Measurements from ENCODE around the gene CCNG2. TPM values are rescaled to one million over a fixed set of nuclear protein-coding genes. Genes with fewer than 3 reads are reported as not detected.

Gene CCNG2
- total RNA-seq, 2 donors from 2014 or later, result 23.7 to 65.0 TPM

DNA sequence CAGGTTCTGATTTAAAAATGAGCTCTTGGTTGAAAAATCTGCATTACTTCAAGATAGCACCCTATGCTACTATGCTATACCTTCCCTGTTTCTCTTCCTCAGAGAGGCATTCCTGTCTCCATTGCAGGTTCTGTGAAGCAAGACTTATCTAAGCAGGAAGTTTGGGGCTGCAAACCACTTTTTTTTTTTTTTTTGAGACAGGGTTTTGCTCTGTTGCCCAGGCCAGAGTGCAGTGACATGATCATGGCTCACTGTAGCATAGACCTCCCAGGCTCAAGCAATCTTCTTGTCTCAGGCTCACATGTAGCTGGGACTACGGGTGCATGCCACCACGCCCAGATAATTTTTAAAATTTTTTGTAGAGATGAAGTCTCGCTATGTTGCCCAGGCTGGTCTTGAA, 4.0 kb upstream of the CCNG2 start:
- ATAC-seq (ENCODE audit: insufficient number of reproducible peaks, low FRiP score, low read depth), result no peak
- TF ChIP-seq CTCF (IDR thresholded peaks at IDR 0.05), result no peak

DNA sequence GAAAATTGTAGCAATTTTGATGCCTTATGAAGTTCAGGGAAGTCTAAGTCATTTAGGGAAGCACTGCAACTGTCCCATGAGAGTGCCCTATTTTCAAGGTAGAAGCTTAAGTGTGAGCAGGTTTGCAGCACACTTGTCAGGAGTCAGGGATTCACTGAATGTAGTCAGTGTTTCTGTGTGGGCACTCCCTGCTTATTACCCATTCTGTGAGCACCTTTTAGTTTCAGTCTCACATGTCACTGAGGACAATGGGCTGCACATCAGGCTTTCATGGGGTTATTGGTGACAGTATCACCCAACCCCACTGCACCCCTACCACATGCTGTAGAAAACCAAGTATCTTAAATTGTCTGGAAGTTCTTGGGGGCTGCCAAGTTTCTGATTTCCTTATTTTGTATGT, 2.9 kb upstream of the CCNG2 start:
- Histone ChIP-seq H3K4me3 (no peak overlapping the region), H3K27ac (no peak overlapping the region), H3K9me3 (no peaks in the 10 kb centered on the region), H3K4me1 (ENCODE audit: control insufficient read depth in 1 of 2, low read depth in 2 of 2) (peaks cover 6 to 7% of the 10 kb centered on the region in 2 donors), H3K27me3 (replicated peaks; ENCODE audit: insufficient read depth) (no peaks in the 10 kb centered on the region), H3K36me3 (no peaks in the 10 kb centered on the region)
- no peak for TF ChIP-seq CTCF (IDR thresholded peaks at IDR 0.05)
- ATAC-seq (ENCODE audit: insufficient number of reproducible peaks, low FRiP score, low read depth) (no peak), DNase-seq (ENCODE audit: low spot score) (no peak)

More for the DNA sequence above, 4.0 kb upstream of the CCNG2 start:
- no peak overlapping the region for H3K27ac ChIP-seq
- H3K27me3 ChIP-seq (replicated peaks; ENCODE audit: insufficient read depth), result no peaks in the 10 kb centered on the region
- H3K36me3 ChIP-seq, result no peaks in the 10 kb centered on the region
- H3K9me3 ChIP-seq, result no peaks in the 10 kb centered on the region
- H3K4me1 ChIP-seq (ENCODE audit: control insufficient read depth in 1 of 2, low read depth in 2 of 2), result no peaks in the 10 kb centered on the region
- no peak for DNase-seq (ENCODE audit: low spot score)
- H3K4me3 ChIP-seq, result no peak overlapping the region

DNA sequence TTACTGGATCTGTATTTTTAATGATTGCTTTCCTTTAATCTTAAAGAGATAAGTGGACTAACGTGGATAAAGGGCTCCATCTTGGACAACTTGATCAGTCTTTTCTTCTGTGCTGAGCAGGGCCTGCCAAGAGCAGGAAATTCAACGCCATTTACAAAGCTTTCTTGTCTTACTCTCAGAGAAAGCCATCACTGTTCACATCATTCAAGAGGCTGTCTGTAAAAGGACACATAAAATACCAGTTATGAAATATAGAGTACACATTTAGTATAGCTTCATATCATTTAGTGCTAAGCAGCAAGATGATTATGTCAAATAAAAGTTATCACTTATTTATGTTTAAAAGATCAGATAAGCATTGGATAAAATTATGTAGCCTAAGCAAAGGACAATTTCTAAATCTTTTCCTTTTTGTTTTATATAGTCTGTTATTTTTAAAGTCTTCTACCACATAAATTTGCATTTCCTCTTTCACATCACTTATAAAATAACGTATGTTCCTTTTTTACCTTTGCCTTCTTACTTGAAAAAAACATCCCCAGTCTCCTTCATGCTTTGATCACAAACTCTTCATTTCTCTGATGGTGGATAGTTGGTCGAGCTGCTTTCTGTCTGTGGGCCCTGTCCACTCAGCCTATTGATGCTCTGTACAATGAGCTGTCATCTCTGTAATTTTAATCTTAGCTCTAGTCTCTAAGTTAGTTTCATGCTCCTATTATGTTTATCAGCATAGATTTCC, 2.1 kb upstream of the CCNG2 start:
- Histone ChIP-seq H3K27me3 (replicated peaks; ENCODE audit: insufficient read depth) (no peaks in the 10 kb centered on the region), H3K27ac (no peak overlapping the region), H3K9me3 (no peaks in the 10 kb centered on the region), H3K36me3 (peaks cover 2% of the 10 kb centered on the region), H3K4me1 (ENCODE audit: control insufficient read depth in 1 of 2, low read depth in 2 of 2) (peaks cover 12 to 15% of the 10 kb centered on the region in 2 donors), H3K4me3 (no peak overlapping the region)
- TF ChIP-seq CTCF (IDR thresholded peaks at IDR 0.05), result no peak
- DNase-seq (ENCODE audit: low spot score) (no peak), ATAC-seq (ENCODE audit: insufficient number of reproducible peaks, low FRiP score, low read depth) (no peak)

GRCh38 chr4:77155631-77156452, 1.2 kb upstream of the CCNG2 start:
- peaks cover 12 to 15% of the 10 kb centered on the region in 2 donors for H3K4me1 ChIP-seq (ENCODE audit: control insufficient read depth in 1 of 2, low read depth in 2 of 2)
- TF ChIP-seq CTCF (IDR thresholded peaks at IDR 0.05), result no peak
- ATAC-seq (ENCODE audit: insufficient number of reproducible peaks, low FRiP score, low read depth), result no peak

GRCh38 chr4:77156533-77156911, 485 bp upstream of the CCNG2 start:
- peak overlapping the region; percentile 88 for H3K4me3 ChIP-seq
- no peak for TF ChIP-seq CTCF (IDR thresholded peaks at IDR 0.05)
- peak overlapping the region; percentile 96 for H3K27ac ChIP-seq
- H3K27me3 ChIP-seq (replicated peaks; ENCODE audit: insufficient read depth), result no peaks in the 10 kb centered on the region
- DNase-seq (ENCODE audit: low spot score) (peak; percentile 96), ATAC-seq (ENCODE audit: insufficient number of reproducible peaks, low FRiP score, low read depth) (peak; percentile 93)
- peaks cover 12 to 15% of the 10 kb centered on the region in 2 donors for H3K4me1 ChIP-seq (ENCODE audit: control insufficient read depth in 1 of 2, low read depth in 2 of 2)
- peaks cover 6% of the 10 kb centered on the region for H3K36me3 ChIP-seq
- H3K9me3 ChIP-seq, result no peaks in the 10 kb centered on the region

More at GRCh38 chr4:77155631-77156452, 1.2 kb upstream of the CCNG2 start:
- H3K27ac ChIP-seq, result peak overlapping the region; percentile 57 to 96
- no peaks in the 10 kb centered on the region for H3K9me3 ChIP-seq
- H3K36me3 ChIP-seq, result peaks cover 2% of the 10 kb centered on the region
- H3K4me3 ChIP-seq, result peak overlapping the region; percentile 88
- no peaks in the 10 kb centered on the region for H3K27me3 ChIP-seq (replicated peaks; ENCODE audit: insufficient read depth)
- no peak for DNase-seq (ENCODE audit: low spot score)

Measured in thoracic aorta (tissue), 2 donors.